ENCODE measurements around the gene DEXI. TPM values are rescaled to one million over a fixed set of nuclear protein-coding genes. Genes with fewer than 3 reads are reported as not detected.

Gene DEXI
- total RNA-seq, 1 experiment from 2014 or later: 28.3 TPM

GRCh38 chr16:10979717-10980601 is 37.7 kb upstream of the DEXI start:
- Histone ChIP-seq H2BK12ac (ENCODE audit: insufficient read length, low read depth, low read length) (no peak overlapping the region), H4K8ac (replicated peaks; ENCODE audit: insufficient read length, low read depth, low read length) (no peak overlapping the region), H2BK5ac (ENCODE audit: insufficient read length, low read length) (no peak overlapping the region), H2BK120ac (ENCODE audit: low read depth, low read length, poor library complexity, severe bottlenecking) (no peak overlapping the region), H3K4me1 (ENCODE audit: insufficient read depth, low read length) (no peaks in the 10 kb centered on the region), H3K18ac (ENCODE audit: insufficient read length, low read depth, low read length) (no peak overlapping the region), H2AK5ac (ENCODE audit: insufficient read length, low read length) (no peak overlapping the region), H3K14ac (ENCODE audit: insufficient read depth, low read length) (no peak overlapping the region), H3K23ac (ENCODE audit: insufficient read length, low read depth, low read length) (no peak overlapping the region), H3K4me2 (ENCODE audit: insufficient read depth, insufficient read length, low read length) (no peak overlapping the region), H3T11ph (ENCODE audit: low read length) (no peak overlapping the region), H4K5ac (ENCODE audit: insufficient read length, low read depth, low read length) (no peak overlapping the region), H4K20me1 (ENCODE audit: control insufficient read depth, insufficient read depth, insufficient read length) (no peaks in the 10 kb centered on the region), H2BK15ac (ENCODE audit: low read depth, low read length) (no peak overlapping the region), H3K9me3 (ENCODE audit: control insufficient read depth, low read depth, low read length) (no peaks in the 10 kb centered on the region), H3K23me2 (ENCODE audit: insufficient read length, low read depth, low read length, poor library complexity, severe bottlenecking) (no peaks in the 10 kb centered on the region), H3K4ac (ENCODE audit: low read depth, low read length) (no peak overlapping the region), H2BK20ac (ENCODE audit: low read depth, low read length, poor library complexity, severe bottlenecking) (no peak overlapping the region), H3K27ac (ENCODE audit: insufficient read length, low read depth, low read length) (no peak overlapping the region), H3K27me3 (ENCODE audit: insufficient read depth, low read length) (no peaks in the 10 kb centered on the region), H3K9ac (ENCODE audit: extremely low read depth, insufficient read length, low read length) (no peak overlapping the region), H3K79me2 (ENCODE audit: insufficient read depth, low read length) (no peaks in the 10 kb centered on the region), H3K79me1 (ENCODE audit: insufficient read depth, low read depth, low read length, poor library complexity, severe bottlenecking) (no peaks in the 10 kb centered on the region), H4K91ac (ENCODE audit: insufficient read length, low read depth, low read length) (no peak overlapping the region), H2AFZ (ENCODE audit: low read length) (no peak overlapping the region), H3K56ac (ENCODE audit: insufficient read length, low read depth, low read length) (no peak overlapping the region)
- WGBS (ENCODE audit: extremely low coverage, insufficient read length, low lambda C conversion rate): no CpG with 5 or more reads among the region's 19 CpGs
- no peak overlapping the region for H3K4me3 Mint-ChIP-seq
- H3K27me3 Mint-ChIP-seq (ENCODE audit: low read depth): no peaks in the 10 kb centered on the region
- peak overlapping the region; percentile 49 to 91 (median 74); a peak in 5 of 7 replicates for H3K27ac Mint-ChIP-seq
- peaks cover 9 to 29% of the 10 kb centered on the region in 2 experiments for H3K4me1 Mint-ChIP-seq
- H3K9me3 Mint-ChIP-seq: no peaks in the 10 kb centered on the region
- TF ChIP-seq, protein P1, sequence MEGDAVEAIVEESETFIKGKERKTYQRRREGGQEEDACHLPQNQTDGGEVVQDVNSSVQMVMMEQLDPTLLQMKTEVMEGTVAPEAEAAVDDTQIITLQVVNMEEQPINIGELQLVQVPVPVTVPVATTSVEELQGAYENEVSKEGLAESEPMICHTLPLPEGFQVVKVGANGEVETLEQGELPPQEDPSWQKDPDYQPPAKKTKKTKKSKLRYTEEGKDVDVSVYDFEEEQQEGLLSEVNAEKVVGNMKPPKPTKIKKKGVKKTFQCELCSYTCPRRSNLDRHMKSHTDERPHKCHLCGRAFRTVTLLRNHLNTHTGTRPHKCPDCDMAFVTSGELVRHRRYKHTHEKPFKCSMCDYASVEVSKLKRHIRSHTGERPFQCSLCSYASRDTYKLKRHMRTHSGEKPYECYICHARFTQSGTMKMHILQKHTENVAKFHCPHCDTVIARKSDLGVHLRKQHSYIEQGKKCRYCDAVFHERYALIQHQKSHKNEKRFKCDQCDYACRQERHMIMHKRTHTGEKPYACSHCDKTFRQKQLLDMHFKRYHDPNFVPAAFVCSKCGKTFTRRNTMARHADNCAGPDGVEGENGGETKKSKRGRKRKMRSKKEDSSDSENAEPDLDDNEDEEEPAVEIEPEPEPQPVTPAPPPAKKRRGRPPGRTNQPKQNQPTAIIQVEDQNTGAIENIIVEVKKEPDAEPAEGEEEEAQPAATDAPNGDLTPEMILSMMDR (conservative IDR thresholded peaks at IDR 0.05): no peak
- H3K36me3 Mint-ChIP-seq (ENCODE audit: insufficient read depth in 1 of 3, low read depth in 3 of 3): peaks cover 0 to 11% (median 0%) of the 10 kb centered on the region in 3 experiments; a peak in 2 of 7 replicates
- DNase-seq: peak; percentile 70

Measured in H9 (cell line).